Smooth muscle cell (in vitro differentiated cells): ENCODE data around the gene MAST4. TPM values are rescaled to one million over a fixed set of nuclear protein-coding genes. Genes with fewer than 3 reads are reported as not detected.

Experiments
- DNase-seq: peaks from one replicate; lab custom pipeline; 2025; ENCODE audit not compliant: unreplicated experiment; lab: John Stamatoyannopoulos, UW
- H2AFZ ChIP-seq: fragments of 200-600 bp; sonication (generic); 2 replicates; pipeline ENCODE4 v1.6.0; 2016; ENCODE audit warnings: antibody characterized with exemption, low read depth, mild to moderate bottlenecking
- H3F3A ChIP-seq: fragments of 200-600 bp; sonication (generic); 2 replicates; pipeline ENCODE4 v1.6.0; 2017; ENCODE audit warnings: antibody characterized with exemption, low read depth
- H3K27ac ChIP-seq: fragments of 200-600 bp; sonication (generic); 2 replicates; pipeline ENCODE4 v1.5.1; 2016; ENCODE audit warnings: low read depth, mild to moderate bottlenecking
- H3K27me3 ChIP-seq: fragments of 200-600 bp; sonication (generic); 2 replicates; pipeline ENCODE4 v1.6.1; 2016; ENCODE audit warnings: low read depth, mild to moderate bottlenecking
- H3K36me3 ChIP-seq: fragments of 200-600 bp; sonication (generic); 2 replicates; pipeline ENCODE4 v1.5.1; 2016; ENCODE audit warnings: low read depth
- H3K4me1 ChIP-seq: fragments of 200-600 bp; sonication (generic); 2 replicates; pipeline ENCODE4 v1.5.1; 2016; ENCODE audit warnings: low read depth
- H3K4me2 ChIP-seq: fragments of 200-600 bp; sonication (generic); 2 replicates; pipeline ENCODE4 v1.6.0; 2016; ENCODE audit warnings: mild to moderate bottlenecking
- H3K4me3 ChIP-seq: fragments of 200-600 bp; sonication (generic); 2 replicates; pipeline ENCODE4 v1.5.1; 2016; ENCODE audit warnings: mild to moderate bottlenecking
- H3K79me2 ChIP-seq: fragments of 200-600 bp; sonication (generic); 2 replicates; pipeline ENCODE4 v1.6.0; 2016; ENCODE audit warnings: low read depth, mild to moderate bottlenecking
- H3K9ac ChIP-seq: fragments of 200-600 bp; sonication (generic); 2 replicates; pipeline ENCODE4 v1.6.0; 2016; ENCODE audit warnings: low read depth
- H3K9me3 ChIP-seq: fragments of 200-600 bp; sonication (generic); replicated peaks from 2 replicates; pipeline ENCODE4 v1.5.1; 2016; ENCODE audit warnings: low read depth
- H4K20me1 ChIP-seq: fragments of 200-600 bp; sonication (generic); 2 replicates; pipeline ENCODE4 v1.6.0; 2016; ENCODE audit warnings: low read depth
- CTCF ChIP-seq: fragments of 200-600 bp; sonication (generic); IDR thresholded peaks from 2 replicates; pipeline ENCODE4 v1.5.1; 2017; ENCODE audit warnings: borderline replicate concordance, mild to moderate bottlenecking, antibody characterized with exemption; ENCODE audit not compliant: insufficient read depth, poor library complexity, severe bottlenecking
- WGBS: methylation state at CpG from one replicate; pipeline ENCODE4 v1.1.7; 2016; ENCODE audit warnings: low lambda C conversion rate; 5-methylcytosine and 5-hydroxymethylcytosine counted together
- polyA plus RNA-seq: library from polyadenylated mRNA; unstranded; fragments of >200 nt; fragmentation: Nextera tagmentation; extraction: Ambion mirVana; gene quantifications from 2 replicates; pipeline ENCODE4 v1.2.1, GENCODE V29; 2016
- total RNA-seq: library from RNA; depleted of rRNA; stranded (reverse); fragments of >200 nt; gene quantifications from 2 replicates; pipeline ENCODE4 v1.2.3, GENCODE V29; 2014

The MAST4 gene
- total and polyA plus RNA-seq, 2 experiments from 2014 or later, result 6.3 to 24.0 TPM

- H2AFZ ChIP-seq, result no peak overlapping the region
- DNase-seq, result no peak
- H3K9ac ChIP-seq, result no peak overlapping the region
- H3K4me1 ChIP-seq, result no peaks in the 10 kb centered on the region
- H3K79me2 ChIP-seq, result no peaks in the 10 kb centered on the region
- no peak for TF ChIP-seq CTCF
- no peak overlapping the region for H3K4me2 ChIP-seq
- H3K27me3 ChIP-seq, result no peaks in the 10 kb centered on the region
- no peaks in the 10 kb centered on the region for H3F3A ChIP-seq
- H3K27ac ChIP-seq, result no peak overlapping the region
- H4K20me1 ChIP-seq, result no peaks in the 10 kb centered on the region
- no peaks in the 10 kb centered on the region for H3K9me3 ChIP-seq
- no peaks in the 10 kb centered on the region for H3K36me3 ChIP-seq
- H3K4me3 ChIP-seq, result no peak overlapping the region
- 99% methylated on average over 4 of the region's 4 CpGs for WGBS
Measured at GRCh38 chr5:67140413-67140812, 544.2 kb downstream of the MAST4 start.

DNA sequence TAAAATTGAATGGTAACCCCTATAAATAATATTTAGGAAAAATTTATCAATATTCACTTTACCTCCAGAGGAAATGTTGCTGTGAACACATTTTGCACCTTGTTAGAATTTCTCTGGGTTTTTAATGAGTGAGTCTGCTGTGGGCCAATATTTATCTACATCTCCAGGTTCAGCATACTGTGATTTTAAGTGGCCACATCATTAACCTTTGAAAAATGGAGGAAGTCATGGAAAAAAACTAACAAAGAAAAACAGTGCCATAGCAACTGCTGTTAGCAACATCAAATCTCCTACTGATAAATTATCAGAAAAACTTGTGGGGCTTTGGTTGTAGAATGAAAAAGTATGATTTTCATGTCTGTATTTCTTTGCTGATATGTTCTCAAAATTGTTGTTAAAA lies 545.5 kb downstream of the MAST4 start:
- no peaks in the 10 kb centered on the region for H3F3A ChIP-seq
- no peak overlapping the region for H3K4me2 ChIP-seq
- H3K27me3 ChIP-seq, result no peaks in the 10 kb centered on the region
- no peak overlapping the region for H3K27ac ChIP-seq
- H2AFZ ChIP-seq, result no peak overlapping the region
- DNase-seq, result no peak
- TF ChIP-seq CTCF, result no peak
- no peaks in the 10 kb centered on the region for H3K4me1 ChIP-seq
- no peak overlapping the region for H3K4me3 ChIP-seq
- H3K79me2 ChIP-seq, result no peaks in the 10 kb centered on the region
- H4K20me1 ChIP-seq, result no peaks in the 10 kb centered on the region
- H3K9me3 ChIP-seq, result no peaks in the 10 kb centered on the region
- H3K36me3 ChIP-seq, result no peaks in the 10 kb centered on the region
- no peak overlapping the region for H3K9ac ChIP-seq

- Histone ChIP-seq H3K4me1 (no peaks in the 10 kb centered on the region), H3K79me2 (no peaks in the 10 kb centered on the region), H3K27me3 (no peaks in the 10 kb centered on the region), H3K4me2 (no peak overlapping the region), H3K36me3 (no peaks in the 10 kb centered on the region), H3K9ac (no peak overlapping the region), H3K4me3 (no peak overlapping the region), H3K27ac (no peak overlapping the region), H3K9me3 (no peaks in the 10 kb centered on the region), H2AFZ (no peak overlapping the region), H4K20me1 (no peaks in the 10 kb centered on the region), H3F3A (no peaks in the 10 kb centered on the region)
- no peak for TF ChIP-seq CTCF
- 72% methylated on average over 8 of the region's 8 CpGs for WGBS
- DNase-seq, result no peak
Measured at GRCh38 chr5:67142816-67143215, 546.6 kb downstream of the MAST4 start.

DNA sequence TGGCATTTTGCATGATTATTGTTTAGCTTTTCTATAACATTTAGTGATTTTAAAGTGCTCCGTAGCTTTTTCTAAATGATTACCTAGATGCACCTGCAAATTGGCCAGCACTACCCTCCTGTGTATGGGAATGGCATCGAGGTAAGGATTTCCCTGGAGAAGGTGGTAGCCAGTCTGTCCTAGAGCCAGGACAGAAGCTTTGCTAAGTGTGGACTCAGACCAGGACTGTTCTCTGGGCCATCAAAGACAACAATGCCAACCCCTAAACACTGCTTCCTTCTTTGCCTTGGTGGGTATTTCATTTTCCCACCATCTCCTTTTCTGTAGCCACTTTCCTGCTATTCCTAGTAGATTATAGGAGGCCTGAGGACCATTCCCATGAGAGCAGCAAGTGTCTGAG lies 547.4 kb downstream of the MAST4 start:
- Histone ChIP-seq H3K36me3 (no peaks in the 10 kb centered on the region), H3K9me3 (no peaks in the 10 kb centered on the region), H2AFZ (no peak overlapping the region), H3K4me2 (no peak overlapping the region), H3K4me1 (no peaks in the 10 kb centered on the region), H4K20me1 (no peaks in the 10 kb centered on the region), H3K79me2 (no peaks in the 10 kb centered on the region), H3F3A (no peaks in the 10 kb centered on the region), H3K27ac (no peak overlapping the region), H3K9ac (no peak overlapping the region), H3K4me3 (no peak overlapping the region), H3K27me3 (no peaks in the 10 kb centered on the region)
- TF ChIP-seq CTCF, result no peak
- no peak for DNase-seq
- 95% methylated on average over 2 of the region's 2 CpGs for WGBS
